Activated T-helper 17 cell treated with anti-CD3 and anti-CD28 coated beads, Interleukin-2, amount 50 U/mL, for 72 hours (primary cell): Measurements from ENCODE around the gene FKBP15. TPM values are rescaled to one million over a fixed set of nuclear protein-coding genes. Genes with fewer than 3 reads are reported as not detected.
"Not testable (repeated sequence)": the region's sequence is repeated elsewhere in the genome, so short reads cannot be mapped to it uniquely, and the experiment has no call there.

Source experiments
- ATAC-seq: fragments of 150-1000 bp; cut with Tn5 transposase; replicated peaks from 2 replicates; pipeline ENCODE4 v1.10.0; 2021; ENCODE audit warnings: mild to moderate bottlenecking, moderate library complexity
- H3K27ac Mint-ChIP-seq: one replicate; pipeline ENCODE4 v1.8.0; 2022; ENCODE audit warnings: mixed read lengths
- H3K27me3 Mint-ChIP-seq: one replicate; pipeline ENCODE4 v1.8.0; 2022; ENCODE audit warnings: mixed read lengths
- H3K36me3 Mint-ChIP-seq: one replicate; pipeline ENCODE4 v1.8.0; 2022; ENCODE audit warnings: low read depth, mild to moderate bottlenecking, mixed read lengths
- H3K4me1 Mint-ChIP-seq: one replicate; pipeline ENCODE4 v1.8.0; 2022; ENCODE audit warnings: mixed read lengths
- H3K4me3 Mint-ChIP-seq: one replicate; pipeline ENCODE4 v1.8.0; 2022; ENCODE audit warnings: mild to moderate bottlenecking, mixed read lengths
- H3K9me3 Mint-ChIP-seq: one replicate; pipeline ENCODE4 v1.8.0; 2022; ENCODE audit warnings: mixed read lengths
- total RNA-seq, 2 donors: library from RNA; stranded (reverse); gene quantifications; one replicate each; pipeline ENCODE4 v1.2.3, GENCODE V29; 2022

Gene FKBP15
- total RNA-seq, 2 donors from 2014 or later: 41.2 to 41.5 TPM

DNA sequence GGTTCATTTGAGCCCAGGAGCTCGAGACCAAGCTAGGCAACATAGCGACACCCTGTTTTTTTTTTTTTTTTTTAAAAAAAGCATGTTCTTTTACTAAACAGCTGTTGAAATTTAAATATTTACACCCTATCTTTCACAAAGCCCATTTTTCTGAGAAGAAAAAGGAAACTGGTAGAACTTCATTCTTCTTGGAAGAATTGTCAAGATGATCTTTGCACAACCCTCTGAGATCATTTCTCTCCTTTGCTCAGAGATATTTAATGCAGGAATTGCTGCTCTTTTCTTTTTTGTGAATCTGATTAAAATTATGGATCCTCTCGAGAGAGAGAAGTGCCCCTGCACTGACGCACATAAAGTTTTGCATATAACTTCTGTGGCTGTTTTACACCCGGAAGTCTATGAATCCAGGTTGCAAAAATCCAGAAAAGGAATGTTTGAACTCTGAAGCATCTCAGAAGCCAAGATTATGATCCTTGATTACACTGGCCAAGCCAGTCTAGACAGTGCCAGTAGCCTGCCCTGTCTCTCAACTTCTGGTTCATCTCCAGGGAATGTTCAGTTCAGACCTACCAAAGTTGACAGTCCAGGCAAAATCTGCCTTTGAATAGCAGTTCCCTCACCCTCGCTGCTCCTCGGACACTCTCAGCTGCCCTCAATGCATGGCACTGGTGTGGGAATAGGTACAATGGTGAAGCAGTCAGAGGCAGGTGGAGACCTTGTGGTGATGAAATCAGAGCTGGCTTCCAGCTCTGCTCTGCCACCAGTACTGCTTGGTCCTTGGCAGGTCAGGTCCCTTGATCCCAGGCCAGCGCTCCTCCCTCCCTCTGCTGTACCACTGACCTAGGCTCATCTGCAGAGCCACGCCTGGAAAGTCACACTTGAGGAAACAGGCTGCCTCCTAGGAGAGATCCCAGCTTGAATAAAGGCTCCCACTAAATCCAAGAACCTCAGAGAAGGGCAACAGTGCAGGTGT, 83.6 kb downstream of the FKBP15 start:
- Mint-ChIP-seq H3K4me3 (no peak overlapping the region), H3K36me3 (no peaks in the 10 kb centered on the region), H3K27ac (no peak overlapping the region), H3K27me3 (peaks cover 4% of the 10 kb centered on the region), H3K9me3 (no peaks in the 10 kb centered on the region), H3K4me1 (no peaks in the 10 kb centered on the region)
- no peak for ATAC-seq

- H3K4me1 Mint-ChIP-seq: no peaks in the 10 kb centered on the region
- no peaks in the 10 kb centered on the region for H3K9me3 Mint-ChIP-seq
- H3K27ac Mint-ChIP-seq: no peak overlapping the region
- no peak for ATAC-seq
- no peaks in the 10 kb centered on the region for H3K36me3 Mint-ChIP-seq
- peaks cover 37% of the 10 kb centered on the region for H3K27me3 Mint-ChIP-seq
- H3K4me3 Mint-ChIP-seq: no peak overlapping the region
Measured at GRCh38 chr9:113131689-113132151, 89.4 kb downstream of the FKBP15 start.

DNA sequence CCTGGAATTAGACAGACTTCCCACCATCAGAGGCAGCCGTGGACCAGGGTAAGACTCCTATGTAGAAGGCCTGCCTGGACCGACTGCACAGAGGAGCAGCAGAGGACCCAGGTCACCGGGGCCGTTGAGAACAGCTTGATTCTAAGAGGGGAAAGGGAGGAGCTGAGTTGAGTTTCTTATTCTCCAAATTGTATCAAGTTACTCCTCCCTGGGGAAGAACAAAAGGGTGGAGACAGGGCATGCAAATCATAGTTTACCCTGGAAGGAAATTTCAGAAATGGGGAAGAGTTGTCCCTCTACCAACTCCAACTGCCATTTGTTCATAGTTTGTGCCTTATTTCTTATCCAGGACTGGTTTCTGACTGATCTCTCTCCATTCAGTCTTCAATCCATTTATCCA, 91.2 kb downstream of the FKBP15 start:
- Mint-ChIP-seq H3K4me3 (no peak overlapping the region), H3K36me3 (no peaks in the 10 kb centered on the region), H3K27me3 (peaks cover 40% of the 10 kb centered on the region), H3K27ac (no peak overlapping the region), H3K9me3 (no peaks in the 10 kb centered on the region), H3K4me1 (no peaks in the 10 kb centered on the region)
- ATAC-seq: no peak

DNA sequence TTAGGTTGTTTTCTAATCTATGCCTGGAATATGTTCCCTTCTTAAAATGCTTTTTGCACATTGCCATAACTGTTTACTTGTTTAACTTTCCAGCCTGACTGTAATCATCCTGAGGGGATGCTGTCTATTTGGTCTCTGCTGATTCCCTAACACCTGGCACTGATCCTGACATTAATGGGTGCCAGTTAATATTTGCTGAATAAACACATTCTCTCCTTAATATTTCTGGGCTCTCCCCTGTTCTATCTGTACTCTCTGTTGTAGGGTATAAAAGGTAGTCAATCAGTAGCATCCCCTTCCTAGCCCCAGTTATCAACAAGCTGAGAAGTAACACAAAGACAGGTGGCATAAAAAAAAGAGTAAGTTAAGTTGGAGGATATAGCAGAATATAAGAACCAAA, 91.6 kb downstream of the FKBP15 start:
- Mint-ChIP-seq H3K4me3 (no peak overlapping the region), H3K9me3 (no peaks in the 10 kb centered on the region), H3K36me3 (no peaks in the 10 kb centered on the region), H3K27ac (no peak overlapping the region), H3K4me1 (no peaks in the 10 kb centered on the region), H3K27me3 (peaks cover 40% of the 10 kb centered on the region)
- no peak for ATAC-seq

- Mint-ChIP-seq H3K27ac (no peak overlapping the region), H3K9me3 (no peaks in the 10 kb centered on the region), H3K27me3 (peaks cover 27% of the 10 kb centered on the region), H3K36me3 (no peaks in the 10 kb centered on the region), H3K4me1 (no peaks in the 10 kb centered on the region), H3K4me3 (no peak overlapping the region)
- ATAC-seq: no peak
Measured at GRCh38 chr9:113125386-113126035, 95.6 kb downstream of the FKBP15 start.

- H3K36me3 Mint-ChIP-seq, H3K27me3 Mint-ChIP-seq, H3K4me1 Mint-ChIP-seq, ATAC-seq, H3K4me3 Mint-ChIP-seq, H3K9me3 Mint-ChIP-seq, H3K27ac Mint-ChIP-seq: not testable (repeated sequence)
Measured at GRCh38 chr9:113118829-113119228, 102.2 kb downstream of the FKBP15 start.

Other genes with a start within 250 kb of the FKBP15 start
- gene ZNF883, start 209.1 kb downstream of the FKBP15 start, total RNA-seq: under 1 TPM; 0.71 to 0.76 TPM
- 1 to 10 TPM; 1.6 to 3.2 TPM for gene ZFP37, start 164.6 kb downstream of the FKBP15 start, total RNA-seq
- 10 to 100 TPM in 1 of 2 donors, 1 to 10 TPM in 1; 4.7 to 10.9 TPM for gene SLC31A2, start 70.3 kb downstream of the FKBP15 start, total RNA-seq
- gene SLC31A1, start 267 bp upstream of the FKBP15 start, total RNA-seq: 10 to 100 TPM; 13.1 to 17.3 TPM
- gene CDC26, start 54.3 kb upstream of the FKBP15 start, total RNA-seq: 10 to 100 TPM; 47.0 to 47.9 TPM
- 10 to 100 TPM; 41.3 to 51.1 TPM for gene PRPF4, start 54.4 kb upstream of the FKBP15 start, total RNA-seq
- gene RNF183, start 82.1 kb upstream of the FKBP15 start, total RNA-seq: 10 to 100 TPM in 1 of 2 donors, 1 to 10 TPM in 1; 1.9 to 10.9 TPM
- 1 to 10 TPM; 1.6 to 2.2 TPM for gene WDR31, start 119.0 kb upstream of the FKBP15 start, total RNA-seq
- gene BSPRY, start 128.3 kb upstream of the FKBP15 start, total RNA-seq: 10 to 100 TPM in 1 of 2 donors, 1 to 10 TPM in 1; 3.2 to 25.9 TPM
- 10 to 100 TPM; 15.2 to 19.4 TPM for gene HDHD3, start 155.7 kb upstream of the FKBP15 start, total RNA-seq
- gene ALAD, start 180.0 kb upstream of the FKBP15 start, total RNA-seq: 10 to 100 TPM; 24.8 to 30.5 TPM
- gene POLE3, start 189.4 kb upstream of the FKBP15 start, total RNA-seq: 10 to 100 TPM; 35.5 to 85.2 TPM
- gene C9orf43, start 189.5 kb upstream of the FKBP15 start, total RNA-seq: under 1 TPM; 0.69 to 0.76 TPM
- 10 to 100 TPM; 23.0 to 85.8 TPM for gene RGS3, start 242.4 kb upstream of the FKBP15 start, total RNA-seq